ENCODE results near the gene KRTAP6-2. TPM values are rescaled to one million over a fixed set of nuclear protein-coding genes. Genes with fewer than 3 reads are reported as not detected.

The KRTAP6-2 gene
- total RNA-seq (not detected), total RNA-seq (0 reads per million in 172 experiments)
- polyA plus RNA-seq (2013, experiment 1 of 2) = not detected
- polyA plus RNA-seq (2013, experiment 2 of 2) = not detected

GRCh38 chr21:30598802-30599201 is at the start of gene KRTAP6-2:
Gene KRTAP6-2 (minus strand): TSS chr21:30598902. CDS start chr21:30598874, 28 bp downstream.
- H3K4me3 Mint-ChIP-seq = no peak within 1 kb of the TSS
- H3K4me1 ChIP-seq (ENCODE audit: insufficient read depth, low read length) = no peaks in the 10 kb centered on the region
- intact Hi-C loops (cut with DNase I, micrococcal nuclease) = no loop called here
- no peaks in the 10 kb centered on the region for H3K27me3 Mint-ChIP-seq
- H3K36me3 Mint-ChIP-seq (ENCODE audit: low read depth) = no peaks in the 10 kb centered on the region
- no peak for ATAC-seq (ENCODE audit: poor library complexity)
- no peaks in the 10 kb centered on the region for H3K4me1 Mint-ChIP-seq (ENCODE audit: low read depth)
- ChIA-PET CTCF (no interaction called here), POLR2A (no interaction called here)
- H3K9me3 ChIP-seq (ENCODE audit: control insufficient read depth in 1 of 2, insufficient read depth in 1 of 2, low read length in 2 of 2) = peaks cover 0 to 3% of the 10 kb centered on the region in 2 experiments
- H3K27ac ChIP-seq (ENCODE audit: low read depth in 1 of 2, low read length in 2 of 2) = no peak within 1 kb of the TSS
- no peaks in the 10 kb centered on the region for H3K36me3 ChIP-seq (ENCODE audit: insufficient read depth, low read length)
- peaks cover 0 to 3% of the 10 kb centered on the region in 2 experiments for H3K27me3 ChIP-seq (ENCODE audit: control insufficient read depth in 1 of 2, insufficient read depth in 2 of 2, low read length in 2 of 2)
- DNase-seq = no peak
- no peak within 1 kb of the TSS for H3K4me3 ChIP-seq (ENCODE audit: low read length)
- no peak within 1 kb of the TSS for H3K27ac Mint-ChIP-seq
- TF ChIP-seq CTCF (IDR thresholded peaks at IDR 0.05) = no peak
- no peaks in the 10 kb centered on the region for H3K9me3 Mint-ChIP-seq

GRCh38 chr21:30646904-30647414 is 48.3 kb upstream of the KRTAP6-2 start:
- no peak overlapping the region for H3K27ac Mint-ChIP-seq

GRCh38 chr21:30642564-30642963 is 43.9 kb upstream of the KRTAP6-2 start, which contains the start of gene KRTAP20-3:
Gene KRTAP20-3 (plus strand): TSS chr21:30642864.
- intact Hi-C loops (cut with DNase I, micrococcal nuclease) = no loop called here
- no peak for DNase-seq
- H3K36me3 Mint-ChIP-seq (ENCODE audit: low read depth) = no peaks in the 10 kb centered on the region
- no peak for TF ChIP-seq CTCF (IDR thresholded peaks at IDR 0.05)
- no peak within 1 kb of the TSS for H3K27ac ChIP-seq (ENCODE audit: low read depth in 1 of 2, low read length in 2 of 2)
- no peaks in the 10 kb centered on the region for H3K27me3 ChIP-seq (ENCODE audit: control insufficient read depth in 1 of 2, insufficient read depth in 2 of 2, low read length in 2 of 2)
- CTCF ChIA-PET = no interaction called here
- H3K4me3 ChIP-seq (ENCODE audit: low read length) = no peak within 1 kb of the TSS
- no peak within 1 kb of the TSS for H3K27ac Mint-ChIP-seq
- H3K9me3 Mint-ChIP-seq = peaks cover 7% of the 10 kb centered on the region
- no peak for ATAC-seq (ENCODE audit: poor library complexity)
- H3K36me3 ChIP-seq (ENCODE audit: insufficient read depth, low read length) = no peaks in the 10 kb centered on the region
- H3K4me1 Mint-ChIP-seq (ENCODE audit: low read depth) = no peaks in the 10 kb centered on the region
- peaks cover 0 to 4% of the 10 kb centered on the region in 2 experiments for H3K9me3 ChIP-seq (ENCODE audit: control insufficient read depth in 1 of 2, insufficient read depth in 1 of 2, low read length in 2 of 2)
- H3K4me1 ChIP-seq (ENCODE audit: insufficient read depth, low read length) = no peaks in the 10 kb centered on the region
- H3K4me3 Mint-ChIP-seq = no peak within 1 kb of the TSS
- H3K27me3 Mint-ChIP-seq = no peaks in the 10 kb centered on the region
- POLR2A ChIA-PET = no interaction called here

More at GRCh38 chr21:30646904-30647414, 48.3 kb upstream of the KRTAP6-2 start:
- Mint-ChIP-seq H3K36me3 (ENCODE audit: low read depth) (no peaks in the 10 kb centered on the region), H3K4me1 (ENCODE audit: low read depth) (no peaks in the 10 kb centered on the region), H3K4me3 (no peak overlapping the region), H3K27me3 (no peaks in the 10 kb centered on the region), H3K9me3 (peaks cover 4% of the 10 kb centered on the region)
- ATAC-seq (ENCODE audit: poor library complexity) = no peak
- Histone ChIP-seq H3K27ac (ENCODE audit: low read depth in 1 of 2, low read length in 2 of 2) (no peak overlapping the region), H3K9me3 (ENCODE audit: control insufficient read depth in 1 of 2, insufficient read depth in 1 of 2, low read length in 2 of 2) (peaks cover 0 to 4% of the 10 kb centered on the region in 2 experiments), H3K4me1 (ENCODE audit: insufficient read depth, low read length) (no peaks in the 10 kb centered on the region), H3K36me3 (ENCODE audit: insufficient read depth, low read length) (no peaks in the 10 kb centered on the region), H3K4me3 (ENCODE audit: low read length) (no peak overlapping the region), H3K27me3 (ENCODE audit: control insufficient read depth in 1 of 2, insufficient read depth in 2 of 2, low read length in 2 of 2) (no peaks in the 10 kb centered on the region)
- TF ChIP-seq CTCF (IDR thresholded peaks at IDR 0.05) = no peak
- ChIA-PET CTCF (no interaction called here), POLR2A (no interaction called here)
- intact Hi-C loops (cut with DNase I, micrococcal nuclease) = no loop called here
- DNase-seq = no peak
